Vagina (tissue), 2 donors: Measurements from ENCODE around the gene APBA1.

Experiments used
- POLR2A ChIP-seq, 2 donors: fragments of 450-650 bp; IDR thresholded peaks; one replicate each; pipeline ENCODE4 v1.6.1; 2017; ENCODE audit warnings: antibody characterized with exemption in 2 of 2, mild to moderate bottlenecking in 2 of 2, moderate library complexity in 2 of 2
- TF ChIP-seq, protein P1 (sequence below), 3 experiments: fragments of 450-650 bp in 2 of 3; fragments of 200-600 bp in 1 of 3; sonication (generic) in 1 of 3; IDR thresholded peaks; one replicate each; pipeline ENCODE4 v1.5.1; 2017 to 2019; ENCODE audit warnings: antibody characterized with exemption in 3 of 3, mild to moderate bottlenecking in 2 of 3, moderate library complexity in 2 of 3

DNA sequence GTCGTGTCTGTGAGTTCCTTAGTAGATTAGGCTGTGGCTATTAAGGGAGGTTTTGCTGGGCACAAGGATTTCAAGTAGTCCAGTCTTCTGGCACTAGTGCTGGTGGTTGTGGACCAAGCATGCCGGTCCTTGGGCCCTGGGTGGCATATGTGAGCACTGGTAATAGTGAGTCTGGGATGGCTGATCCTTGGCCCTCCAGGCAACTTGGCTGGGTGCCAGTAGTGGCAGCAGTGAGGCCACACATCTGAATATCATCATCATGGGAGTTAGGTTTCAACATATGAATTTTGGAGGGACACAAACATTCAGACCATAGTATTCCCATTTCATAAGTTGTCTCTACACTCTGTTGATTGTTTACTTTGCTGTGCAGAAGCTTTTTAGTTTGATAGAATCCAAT is 25.3 kb upstream of the APBA1 start:
- TF ChIP-seq, protein P1, sequence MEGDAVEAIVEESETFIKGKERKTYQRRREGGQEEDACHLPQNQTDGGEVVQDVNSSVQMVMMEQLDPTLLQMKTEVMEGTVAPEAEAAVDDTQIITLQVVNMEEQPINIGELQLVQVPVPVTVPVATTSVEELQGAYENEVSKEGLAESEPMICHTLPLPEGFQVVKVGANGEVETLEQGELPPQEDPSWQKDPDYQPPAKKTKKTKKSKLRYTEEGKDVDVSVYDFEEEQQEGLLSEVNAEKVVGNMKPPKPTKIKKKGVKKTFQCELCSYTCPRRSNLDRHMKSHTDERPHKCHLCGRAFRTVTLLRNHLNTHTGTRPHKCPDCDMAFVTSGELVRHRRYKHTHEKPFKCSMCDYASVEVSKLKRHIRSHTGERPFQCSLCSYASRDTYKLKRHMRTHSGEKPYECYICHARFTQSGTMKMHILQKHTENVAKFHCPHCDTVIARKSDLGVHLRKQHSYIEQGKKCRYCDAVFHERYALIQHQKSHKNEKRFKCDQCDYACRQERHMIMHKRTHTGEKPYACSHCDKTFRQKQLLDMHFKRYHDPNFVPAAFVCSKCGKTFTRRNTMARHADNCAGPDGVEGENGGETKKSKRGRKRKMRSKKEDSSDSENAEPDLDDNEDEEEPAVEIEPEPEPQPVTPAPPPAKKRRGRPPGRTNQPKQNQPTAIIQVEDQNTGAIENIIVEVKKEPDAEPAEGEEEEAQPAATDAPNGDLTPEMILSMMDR (IDR thresholded peaks at IDR 0.05), result no peak
- no peak for TF ChIP-seq POLR2A (IDR thresholded peaks at IDR 0.05)
